ENCODE data around the gene BRI3BP. TPM values are rescaled to one million over a fixed set of nuclear protein-coding genes. Genes with fewer than 3 reads are reported as not detected.

Gene BRI3BP
- total RNA-seq, 1 donor from 2014 or later, result 1.5 TPM

GRCh38 chr12:125050868-125051267 is 57.4 kb downstream of the BRI3BP start:
- Mint-ChIP-seq H3K27me3 (ENCODE audit: unreplicated experiment) (no peaks in the 10 kb centered on the region), H3K36me3 (ENCODE audit: unreplicated experiment) (peaks cover 5% of the 10 kb centered on the region), H3K4me1 (ENCODE audit: low read depth, unreplicated experiment) (peaks cover 2% of the 10 kb centered on the region), H3K27ac (ENCODE audit: unreplicated experiment) (peak overlapping the region; percentile 70), H3K4me3 (ENCODE audit: unreplicated experiment) (no peak overlapping the region), H3K9me3 (ENCODE audit: unreplicated experiment) (no peaks in the 10 kb centered on the region)
- no peak for TF ChIP-seq CTCF (IDR thresholded peaks at IDR 0.05; ENCODE audit: partially characterized antibody, unreplicated experiment)
- no peak for DNase-seq

GRCh38 chr12:125053821-125054220 is 60.4 kb downstream of the BRI3BP start:
- DNase-seq, result no peak
- no peak overlapping the region for H3K4me3 Mint-ChIP-seq (ENCODE audit: unreplicated experiment)

GRCh38 chr12:125055591-125055990 is 62.1 kb downstream of the BRI3BP start:
- no peak for DNase-seq
- no peak for TF ChIP-seq CTCF (IDR thresholded peaks at IDR 0.05; ENCODE audit: partially characterized antibody, unreplicated experiment)
- H3K27ac Mint-ChIP-seq (ENCODE audit: unreplicated experiment), result no peak overlapping the region
- peaks cover 1% of the 10 kb centered on the region for H3K9me3 Mint-ChIP-seq (ENCODE audit: unreplicated experiment)
- no peaks in the 10 kb centered on the region for H3K27me3 Mint-ChIP-seq (ENCODE audit: unreplicated experiment)
- H3K4me3 Mint-ChIP-seq (ENCODE audit: unreplicated experiment), result no peak overlapping the region
- peaks cover 5% of the 10 kb centered on the region for H3K36me3 Mint-ChIP-seq (ENCODE audit: unreplicated experiment)
- peaks cover 2% of the 10 kb centered on the region for H3K4me1 Mint-ChIP-seq (ENCODE audit: low read depth, unreplicated experiment)

More at GRCh38 chr12:125053821-125054220, 60.4 kb downstream of the BRI3BP start:
- no peak for TF ChIP-seq CTCF (IDR thresholded peaks at IDR 0.05; ENCODE audit: partially characterized antibody, unreplicated experiment)
- peaks cover 5% of the 10 kb centered on the region for H3K36me3 Mint-ChIP-seq (ENCODE audit: unreplicated experiment)
- H3K27ac Mint-ChIP-seq (ENCODE audit: unreplicated experiment), result no peak overlapping the region
- H3K27me3 Mint-ChIP-seq (ENCODE audit: unreplicated experiment), result no peaks in the 10 kb centered on the region
- peaks cover 1% of the 10 kb centered on the region for H3K9me3 Mint-ChIP-seq (ENCODE audit: unreplicated experiment)
- H3K4me1 Mint-ChIP-seq (ENCODE audit: low read depth, unreplicated experiment), result peaks cover 2% of the 10 kb centered on the region

- Mint-ChIP-seq H3K4me3 (ENCODE audit: unreplicated experiment) (no peak overlapping the region), H3K36me3 (ENCODE audit: unreplicated experiment) (peaks cover 5% of the 10 kb centered on the region), H3K27me3 (ENCODE audit: unreplicated experiment) (no peaks in the 10 kb centered on the region), H3K27ac (ENCODE audit: unreplicated experiment) (no peak overlapping the region), H3K9me3 (ENCODE audit: unreplicated experiment) (peaks cover 1% of the 10 kb centered on the region), H3K4me1 (ENCODE audit: low read depth, unreplicated experiment) (no peaks in the 10 kb centered on the region)
- no peak for TF ChIP-seq CTCF (IDR thresholded peaks at IDR 0.05; ENCODE audit: partially characterized antibody, unreplicated experiment)
- no peak for DNase-seq
Measured at GRCh38 chr12:125056306-125056705, 62.9 kb downstream of the BRI3BP start.

- no peak for TF ChIP-seq CTCF (IDR thresholded peaks at IDR 0.05; ENCODE audit: partially characterized antibody, unreplicated experiment)
- no peak overlapping the region for H3K4me3 Mint-ChIP-seq (ENCODE audit: unreplicated experiment)
- no peak for DNase-seq
- H3K4me1 Mint-ChIP-seq (ENCODE audit: low read depth, unreplicated experiment), result no peaks in the 10 kb centered on the region
- H3K27ac Mint-ChIP-seq (ENCODE audit: unreplicated experiment), result no peak overlapping the region
- peaks cover 5% of the 10 kb centered on the region for H3K36me3 Mint-ChIP-seq (ENCODE audit: unreplicated experiment)
- peaks cover 1% of the 10 kb centered on the region for H3K9me3 Mint-ChIP-seq (ENCODE audit: unreplicated experiment)
- H3K27me3 Mint-ChIP-seq (ENCODE audit: unreplicated experiment), result no peaks in the 10 kb centered on the region
Measured at GRCh38 chr12:125057708-125058107, 64.3 kb downstream of the BRI3BP start.
